H9 (cell line): ENCODE data around the gene KRT9. TPM values are rescaled to one million over a fixed set of nuclear protein-coding genes. Genes with fewer than 3 reads are reported as not detected.

Experiments used
- DNase-seq: peaks from one replicate; pipeline ENCODE4 v3.0.0-alpha.2; 2017
- H2AFZ ChIP-seq: one replicate; pipeline ENCODE4 v1.6.1; 2013; ENCODE audit warnings: mild to moderate bottlenecking, low read length, control low read depth, moderate library complexity
- H2AK5ac ChIP-seq: 2 replicates; pipeline ENCODE4 v1.6.1; 2013; ENCODE audit warnings: low read length, control low read depth, mixed read lengths; ENCODE audit not compliant: insufficient read length
- H2BK120ac ChIP-seq: one replicate; pipeline ENCODE4 v1.6.1; 2013; ENCODE audit warnings: low read depth, mild to moderate bottlenecking, low read length, control low read depth, inconsistent platforms; ENCODE audit not compliant: poor library complexity, severe bottlenecking
- H2BK12ac ChIP-seq: 2 replicates; pipeline ENCODE4 v1.6.1; 2013; ENCODE audit warnings: low read length, control low read depth, mixed read lengths, low read depth; ENCODE audit not compliant: insufficient read length
- H2BK15ac ChIP-seq: 2 replicates; pipeline ENCODE4 v1.6.1; 2013; ENCODE audit warnings: low read depth, low read length, control low read depth
- H2BK20ac ChIP-seq: one replicate; pipeline ENCODE4 v1.6.1; 2013; ENCODE audit warnings: low read depth, mild to moderate bottlenecking, low read length, control low read depth, inconsistent platforms; ENCODE audit not compliant: poor library complexity, severe bottlenecking
- H2BK5ac ChIP-seq: 2 replicates; pipeline ENCODE4 v1.6.1; 2013; ENCODE audit warnings: low read length, control low read depth, mixed read lengths; ENCODE audit not compliant: insufficient read length
- H3K14ac ChIP-seq: 2 replicates; pipeline ENCODE4 v1.6.1; 2013; ENCODE audit warnings: low read length, control low read depth; ENCODE audit not compliant: insufficient read depth
- H3K18ac ChIP-seq: 2 replicates; pipeline ENCODE4 v1.6.1; 2013; ENCODE audit warnings: low read depth, mild to moderate bottlenecking, mixed read lengths, low read length, control low read depth; ENCODE audit not compliant: insufficient read length
- H3K23ac ChIP-seq: 2 replicates; pipeline ENCODE4 v1.6.1; 2013; ENCODE audit warnings: low read length, control low read depth, mixed read lengths, low read depth; ENCODE audit not compliant: insufficient read length
- H3K23me2 ChIP-seq: 2 replicates; pipeline ENCODE4 v1.6.1; 2013; ENCODE audit warnings: low read depth, mild to moderate bottlenecking, mixed read lengths, low read length, control low read depth; ENCODE audit not compliant: insufficient read length, poor library complexity, severe bottlenecking
- H3K27ac ChIP-seq: 2 replicates; pipeline ENCODE4 v1.5.1; 2013; ENCODE audit warnings: low read length, control low read depth, mixed read lengths, low read depth; ENCODE audit not compliant: insufficient read length
- H3K27me3 ChIP-seq: 2 replicates; pipeline ENCODE4 v1.6.1; 2013; ENCODE audit warnings: low read length, control low read depth, inconsistent platforms; ENCODE audit not compliant: insufficient read depth
- H3K4ac ChIP-seq: 2 replicates; pipeline ENCODE4 v1.6.1; 2013; ENCODE audit warnings: low read depth, mild to moderate bottlenecking, control low read depth, inconsistent platforms, low read length, moderate library complexity
- H3K4me1 ChIP-seq: 2 replicates; pipeline ENCODE4 v1.6.1; 2013; ENCODE audit warnings: low read length, control low read depth, inconsistent platforms; ENCODE audit not compliant: insufficient read depth
- H3K4me2 ChIP-seq: 2 replicates; pipeline ENCODE4 v1.6.1; 2013; ENCODE audit warnings: low read length, control low read depth, mixed read lengths; ENCODE audit not compliant: insufficient read length, insufficient read depth
- H3K56ac ChIP-seq: 2 replicates; pipeline ENCODE4 v1.6.1; 2013; ENCODE audit warnings: low read depth, mild to moderate bottlenecking, mixed read lengths, low read length, control low read depth; ENCODE audit not compliant: insufficient read length
- H3K79me1 ChIP-seq: 2 replicates; pipeline ENCODE4 v1.6.1; 2013; ENCODE audit warnings: low read depth, mild to moderate bottlenecking, moderate library complexity, low read length, control low read depth, inconsistent platforms; ENCODE audit not compliant: insufficient read depth, poor library complexity, severe bottlenecking
- H3K79me2 ChIP-seq: 2 replicates; pipeline ENCODE4 v1.6.1; 2013; ENCODE audit warnings: low read length, control low read depth, inconsistent platforms; ENCODE audit not compliant: insufficient read depth
- H3K9ac ChIP-seq: 2 replicates; pipeline ENCODE4 v1.6.1; 2013; ENCODE audit warnings: low read length, control low read depth, mixed read lengths; ENCODE audit not compliant: insufficient read length; ENCODE audit errors: extremely low read depth
- H3K9me3 ChIP-seq: one replicate; pipeline ENCODE4 v1.6.1; 2013; ENCODE audit warnings: low read depth, low read length, inconsistent platforms; ENCODE audit not compliant: control insufficient read depth
- H3T11ph ChIP-seq: one replicate; pipeline ENCODE4 v1.6.1; 2013; ENCODE audit warnings: mild to moderate bottlenecking, low read length, control low read depth, inconsistent platforms
- H4K20me1 ChIP-seq: one replicate; pipeline ENCODE4 v1.6.1; 2013; ENCODE audit not compliant: control insufficient read depth, insufficient read length, insufficient read depth
- H4K5ac ChIP-seq: 2 replicates; pipeline ENCODE4 v1.6.1; 2013; ENCODE audit warnings: low read depth, mild to moderate bottlenecking, mixed read lengths, low read length, control low read depth; ENCODE audit not compliant: insufficient read length
- H4K8ac ChIP-seq: replicated peaks from 2 replicates; pipeline ENCODE4 v1.6.1; 2013; ENCODE audit warnings: low read length, control low read depth, mixed read lengths, low read depth; ENCODE audit not compliant: insufficient read length
- H4K91ac ChIP-seq: 2 replicates; pipeline ENCODE4 v1.6.1; 2013; ENCODE audit warnings: low read depth, mild to moderate bottlenecking, moderate library complexity, mixed read lengths, low read length, control low read depth; ENCODE audit not compliant: insufficient read length
- H3K27ac Mint-ChIP-seq, 3 experiments: 2 replicates in 2 of 3; 3 replicates in 1 of 3; pipeline ENCODE4 v1.8.0; 2020 to 2021; ENCODE audit warnings: mixed read lengths in 3 of 3, mild to moderate bottlenecking in 1 of 3, moderate library complexity in 1 of 3
- H3K27me3 Mint-ChIP-seq: 2 replicates; pipeline ENCODE4 v1.8.0; 2021; ENCODE audit warnings: low read depth, mild to moderate bottlenecking, moderate library complexity, mixed read lengths
- H3K36me3 Mint-ChIP-seq, 3 experiments: 2 replicates in 2 of 3; 3 replicates in 1 of 3; pipeline ENCODE4 v1.8.0; 2020 to 2021; ENCODE audit warnings: low read depth in 3 of 3, mixed read lengths in 3 of 3; ENCODE audit not compliant: insufficient read depth in 1 of 3
- H3K4me1 Mint-ChIP-seq, 2 experiments: 2 replicates each; pipeline ENCODE4 v1.8.0; 2020; ENCODE audit warnings: mixed read lengths in 2 of 2
- H3K4me3 Mint-ChIP-seq, 2 experiments: 2 replicates in 1 of 2; 3 replicates in 1 of 2; pipeline ENCODE4 v1.8.0; 2020 to 2021; ENCODE audit warnings: mild to moderate bottlenecking in 2 of 2, mixed read lengths in 2 of 2, moderate library complexity in 1 of 2
- H3K9me3 Mint-ChIP-seq, 2 experiments: 2 replicates in 1 of 2; 3 replicates in 1 of 2; pipeline ENCODE4 v1.8.0; 2020; ENCODE audit warnings: mild to moderate bottlenecking in 2 of 2, mixed read lengths in 2 of 2, moderate library complexity in 1 of 2
- total RNA-seq: library from RNA; stranded (reverse); gene quantifications from 2 replicates; pipeline ENCODE4 v1.2.1, GENCODE V29; 2021
- TF ChIP-seq, protein P1 (sequence below): fragments of 200-600 bp; sonication (generic); conservative IDR thresholded peaks from 3 replicates; pipeline ENCODE4 v1.8.0; 2021; ENCODE audit warnings: antibody characterized with exemption, mild to moderate bottlenecking

Gene KRT9
- total RNA-seq, 1 experiment from 2014 or later = not detected

DNA sequence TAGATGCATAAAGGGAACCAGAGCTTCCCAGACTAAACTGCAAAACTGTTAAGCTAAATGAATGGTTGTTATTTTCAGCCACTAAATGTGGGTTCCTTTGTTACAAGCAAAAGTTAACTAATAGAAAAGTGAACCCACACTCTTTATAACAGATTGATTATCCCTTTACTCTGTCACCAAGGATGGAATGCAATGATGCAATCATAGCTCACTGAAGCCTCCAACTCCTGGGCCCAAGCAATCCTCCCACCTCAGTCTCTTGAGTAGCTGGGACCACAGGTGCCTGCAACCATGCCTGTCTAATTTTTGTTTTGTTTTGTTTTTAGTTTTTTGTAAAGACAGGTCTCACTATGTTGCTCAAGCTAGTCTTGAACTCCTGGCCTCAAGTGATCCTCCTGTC lies 6.5 kb downstream of the KRT9 start:
- Mint-ChIP-seq H3K27ac (no peak overlapping the region), H3K27me3 (peaks cover 48% of the 10 kb centered on the region), H3K9me3 (no peaks in the 10 kb centered on the region; a peak in 1 of 5 replicates), H3K4me3 (no peak overlapping the region), H3K4me1 (peaks cover 6 to 8% of the 10 kb centered on the region in 2 experiments; a peak in 3 of 4 replicates), H3K36me3 (no peaks in the 10 kb centered on the region; a peak in 1 of 7 replicates)
- Histone ChIP-seq H3K27me3 (no peaks in the 10 kb centered on the region), H4K20me1 (no peaks in the 10 kb centered on the region), H4K91ac (no peak overlapping the region), H3K4me2 (no peak overlapping the region), H3K9ac (no peak overlapping the region), H3K56ac (no peak overlapping the region), H2BK5ac (no peak overlapping the region), H3T11ph (no peak overlapping the region), H3K14ac (no peak overlapping the region), H3K23me2 (no peaks in the 10 kb centered on the region), H2BK20ac (no peak overlapping the region), H3K4me1 (no peaks in the 10 kb centered on the region), H2BK12ac (no peak overlapping the region), H3K18ac (no peak overlapping the region), H3K23ac (no peak overlapping the region), H3K9me3 (no peaks in the 10 kb centered on the region), H2AFZ (no peak overlapping the region), H2BK120ac (no peak overlapping the region), H4K8ac (no peak overlapping the region), H3K27ac (no peak overlapping the region), H2BK15ac (no peak overlapping the region), H2AK5ac (no peak overlapping the region), H3K79me2 (no peaks in the 10 kb centered on the region), H3K4ac (no peak overlapping the region), H3K79me1 (no peaks in the 10 kb centered on the region), H4K5ac (no peak overlapping the region)
- DNase-seq = no peak
- TF ChIP-seq, protein P1, sequence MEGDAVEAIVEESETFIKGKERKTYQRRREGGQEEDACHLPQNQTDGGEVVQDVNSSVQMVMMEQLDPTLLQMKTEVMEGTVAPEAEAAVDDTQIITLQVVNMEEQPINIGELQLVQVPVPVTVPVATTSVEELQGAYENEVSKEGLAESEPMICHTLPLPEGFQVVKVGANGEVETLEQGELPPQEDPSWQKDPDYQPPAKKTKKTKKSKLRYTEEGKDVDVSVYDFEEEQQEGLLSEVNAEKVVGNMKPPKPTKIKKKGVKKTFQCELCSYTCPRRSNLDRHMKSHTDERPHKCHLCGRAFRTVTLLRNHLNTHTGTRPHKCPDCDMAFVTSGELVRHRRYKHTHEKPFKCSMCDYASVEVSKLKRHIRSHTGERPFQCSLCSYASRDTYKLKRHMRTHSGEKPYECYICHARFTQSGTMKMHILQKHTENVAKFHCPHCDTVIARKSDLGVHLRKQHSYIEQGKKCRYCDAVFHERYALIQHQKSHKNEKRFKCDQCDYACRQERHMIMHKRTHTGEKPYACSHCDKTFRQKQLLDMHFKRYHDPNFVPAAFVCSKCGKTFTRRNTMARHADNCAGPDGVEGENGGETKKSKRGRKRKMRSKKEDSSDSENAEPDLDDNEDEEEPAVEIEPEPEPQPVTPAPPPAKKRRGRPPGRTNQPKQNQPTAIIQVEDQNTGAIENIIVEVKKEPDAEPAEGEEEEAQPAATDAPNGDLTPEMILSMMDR = no peak
